D341Med (cell line): ENCODE results near the gene PON1.

Experiments
- DNase-seq: peaks from one replicate; pipeline ENCODE4 v3.0.0; 2012; ENCODE audit warnings: low spot score

PON1 gene

GRCh38 chr7:95324431-95324830, at the start of gene PON1:
TSS of gene PON1 (minus strand) at chr7:95324532. CDS start at chr7:95324475, 57 bp downstream.
- no peak for DNase-seq

- no peak for DNase-seq
Measured at GRCh38 chr7:95373323-95373722, 49.0 kb upstream of the PON1 start.

GRCh38 chr7:95368235-95368634, 43.9 kb upstream of the PON1 start:
- no peak for DNase-seq

- no peak for DNase-seq
Measured at GRCh38 chr7:95367606-95368005, 43.3 kb upstream of the PON1 start.

- DNase-seq, result no peak
Measured at GRCh38 chr7:95365151-95365550, 40.8 kb upstream of the PON1 start.

GRCh38 chr7:95357623-95358022, 33.3 kb upstream of the PON1 start:
- DNase-seq, result no peak

GRCh38 chr7:95342642-95343307, 18.4 kb upstream of the PON1 start:
- DNase-seq, result no peak

GRCh38 chr7:95342029-95342428, 17.7 kb upstream of the PON1 start:
- no peak for DNase-seq

- no peak for DNase-seq
Measured at GRCh38 chr7:95340491-95340890, 16.2 kb upstream of the PON1 start.

GRCh38 chr7:95338832-95339231, 14.5 kb upstream of the PON1 start:
- no peak for DNase-seq

GRCh38 chr7:95335093-95335492, 10.8 kb upstream of the PON1 start:
- DNase-seq, result no peak

GRCh38 chr7:95334447-95334846, 10.1 kb upstream of the PON1 start:
- DNase-seq, result no peak

- DNase-seq, result no peak
Measured at GRCh38 chr7:95330961-95331337, 6.6 kb upstream of the PON1 start.

GRCh38 chr7:95330204-95330960, 6.0 kb upstream of the PON1 start:
- no peak for DNase-seq

GRCh38 chr7:95327356-95327755, 3.0 kb upstream of the PON1 start:
- DNase-seq, result peak; percentile 33

GRCh38 chr7:95323410-95324129, 762 bp downstream of the PON1 start:
- no peak for DNase-seq

GRCh38 chr7:95322854-95323253, 1.5 kb downstream of the PON1 start:
- DNase-seq, result no peak

- no peak for DNase-seq
Measured at GRCh38 chr7:95322396-95322795, 1.9 kb downstream of the PON1 start.

- DNase-seq, result no peak
Measured at GRCh38 chr7:95321720-95322119, 2.6 kb downstream of the PON1 start.

- no peak for DNase-seq
Measured at GRCh38 chr7:95320651-95321050, 3.7 kb downstream of the PON1 start.

GRCh38 chr7:95319570-95319969, 4.8 kb downstream of the PON1 start:
- DNase-seq, result no peak

- no peak for DNase-seq
Measured at GRCh38 chr7:95318501-95319100, 5.7 kb downstream of the PON1 start.

- DNase-seq, result no peak
Measured at GRCh38 chr7:95317966-95318365, 6.4 kb downstream of the PON1 start.
